HEK293 (cell line): Measurements from ENCODE around the gene ARHGEF11.

Source experiments
- CTCF ChIP-seq: fragments of 450-650 bp; formaldehyde crosslinking; IDR thresholded peaks from 2 replicates; pipeline ENCODE4 v1.5.1; 2016; ENCODE audit warnings: missing biosample characterization, missing genetic modification characterization
- HOXA7 ChIP-seq: sonication (generic); formaldehyde crosslinking; IDR thresholded peaks from 2 replicates; pipeline ENCODE4 v1.8.1; 2022; ENCODE audit warnings: missing genetic modification reagents, borderline replicate concordance
- KLF16 ChIP-seq: fragments of 450-650 bp; formaldehyde crosslinking; IDR thresholded peaks from 2 replicates; pipeline ENCODE4 v1.5.1; 2017; ENCODE audit warnings: missing biosample characterization, missing genetic modification characterization
- KLF9 ChIP-seq: fragments of 450-650 bp; formaldehyde crosslinking; IDR thresholded peaks from 2 replicates; pipeline ENCODE4 v1.5.1; 2016; ENCODE audit warnings: missing biosample characterization, missing genetic modification characterization, low read depth
- PRDM4 ChIP-seq: fragments of 450-650 bp; formaldehyde crosslinking; IDR thresholded peaks from 2 replicates; pipeline ENCODE4 v1.5.1; 2017; ENCODE audit warnings: missing biosample characterization, missing genetic modification characterization
- SP7 ChIP-seq: fragments of 450-650 bp; formaldehyde crosslinking; IDR thresholded peaks from 2 replicates; pipeline ENCODE4 v1.5.1; 2016; ENCODE audit warnings: missing biosample characterization, missing genetic modification characterization
- TCF7L2 ChIP-seq: IDR thresholded peaks from 2 replicates; pipeline ENCODE4 v1.6.1; 2011; ENCODE audit warnings: low read depth, mild to moderate bottlenecking, inconsistent platforms, low read length, moderate library complexity, borderline replicate concordance
- TRIM28 ChIP-seq: IDR thresholded peaks from 2 replicates; pipeline ENCODE4 v1.6.1; 2011; ENCODE audit warnings: low read length, control low read depth, borderline replicate concordance
- ZBTB11 ChIP-seq: fragments of 450-650 bp; formaldehyde crosslinking; conservative IDR thresholded peaks from 2 replicates; pipeline ENCODE4 v1.5.1; 2016; ENCODE audit warnings: low read depth, missing biosample characterization, missing genetic modification characterization
- ZBTB20 ChIP-seq: fragments of 450-650 bp; formaldehyde crosslinking; IDR thresholded peaks from 2 replicates; pipeline ENCODE4 v1.5.1; 2016; ENCODE audit warnings: missing biosample characterization, missing genetic modification characterization
- ZBTB7A ChIP-seq: fragments of 450-650 bp; formaldehyde crosslinking; IDR thresholded peaks from 2 replicates; pipeline ENCODE4 v1.5.1; 2016; ENCODE audit warnings: low read depth, missing biosample characterization, missing genetic modification characterization
- ZFHX2 ChIP-seq: fragments of 450-650 bp; formaldehyde crosslinking; conservative IDR thresholded peaks from 2 replicates; pipeline ENCODE4 v1.5.1; 2016; ENCODE audit warnings: missing biosample characterization, missing genetic modification characterization
- ZNF146 ChIP-seq: fragments of 450-650 bp; formaldehyde crosslinking; IDR thresholded peaks from 2 replicates; pipeline ENCODE4 v1.5.1; 2016; ENCODE audit warnings: missing biosample characterization, missing genetic modification characterization
- ZNF155 ChIP-seq: fragments of 450-650 bp; formaldehyde crosslinking; IDR thresholded peaks from 2 replicates; pipeline ENCODE4 v1.5.1; 2016; ENCODE audit warnings: missing biosample characterization, missing genetic modification characterization
- ZNF223 ChIP-seq: fragments of 450-650 bp; formaldehyde crosslinking; IDR thresholded peaks from 2 replicates; pipeline ENCODE4 v1.5.1; 2016; ENCODE audit warnings: missing biosample characterization, missing genetic modification characterization
- ZNF292 ChIP-seq: fragments of 450-650 bp; formaldehyde crosslinking; IDR thresholded peaks from 2 replicates; pipeline ENCODE4 v1.5.1; 2016; ENCODE audit warnings: low read depth, missing biosample characterization, missing genetic modification characterization, borderline replicate concordance
- ZNF324 ChIP-seq: fragments of 450-650 bp; formaldehyde crosslinking; IDR thresholded peaks from 2 replicates; pipeline ENCODE4 v1.5.1; 2016; ENCODE audit warnings: missing biosample characterization, missing genetic modification characterization
- ZNF404 ChIP-seq: fragments of 450-650 bp; formaldehyde crosslinking; IDR thresholded peaks from 2 replicates; pipeline ENCODE4 v1.5.1; 2017; ENCODE audit warnings: missing biosample characterization, missing genetic modification characterization
- ZNF514 ChIP-seq: fragments of 450-650 bp; formaldehyde crosslinking; IDR thresholded peaks from 2 replicates; pipeline ENCODE4 v1.5.1; 2016; ENCODE audit warnings: missing biosample characterization, missing genetic modification characterization
- ZNF600 ChIP-seq: fragments of 450-650 bp; formaldehyde crosslinking; IDR thresholded peaks from 2 replicates; pipeline ENCODE4 v1.5.1; 2016; ENCODE audit warnings: missing biosample characterization, missing genetic modification characterization
- ZNF658 ChIP-seq: fragments of 450-650 bp; formaldehyde crosslinking; IDR thresholded peaks from 2 replicates; pipeline ENCODE4; 2016; ENCODE audit warnings: missing biosample characterization, missing genetic modification characterization
- ZNF707 ChIP-seq: fragments of 450-650 bp; formaldehyde crosslinking; IDR thresholded peaks from 2 replicates; pipeline ENCODE4 v1.5.1; 2016; ENCODE audit warnings: missing biosample characterization, missing genetic modification characterization
- ZSCAN5A ChIP-seq: fragments of 450-650 bp; formaldehyde crosslinking; IDR thresholded peaks from 2 replicates; pipeline ENCODE4 v1.5.1; 2016; ENCODE audit warnings: missing biosample characterization, missing genetic modification characterization
- TF ChIP-seq, protein P1 (sequence below): fragments of 450-650 bp; formaldehyde crosslinking; IDR thresholded peaks from 2 replicates; pipeline ENCODE4 v1.5.1; 2016; ENCODE audit warnings: missing biosample characterization, missing genetic modification characterization
- TF ChIP-seq, protein P2 (sequence below): fragments of 450-650 bp; formaldehyde crosslinking; IDR thresholded peaks from 2 replicates; pipeline ENCODE4 v1.5.1; 2016; ENCODE audit warnings: missing biosample characterization, missing genetic modification characterization
- TF ChIP-seq, protein P3 (sequence below): fragments of 450-650 bp; formaldehyde crosslinking; IDR thresholded peaks from 2 replicates; pipeline ENCODE4 v1.5.1; 2016; ENCODE audit warnings: missing biosample characterization, missing genetic modification characterization

ARHGEF11 gene

GRCh38 chr1:156910309-156910782 lies 135.2 kb downstream of the ARHGEF11 start (continued):
- 0 out of 2 replicates have a peak, but pooled peaks have one; percentile 5 for TF ChIP-seq ZNF146 (tag by site-specific recombination)
- peak; percentile 81 for TF ChIP-seq CTCF (tag by site-specific recombination)
- no peak for TF ChIP-seq ZNF658 (tag by site-specific recombination)
- peak; percentile 57; the same call in 1 of the 2 replicates for TF ChIP-seq ZBTB7A (tag by site-specific recombination)
- TF ChIP-seq ZBTB11 (tag by site-specific recombination), result no peak; the same call in 1 of the 2 replicates
- TF ChIP-seq ZNF155, result no peak
- no peak for TF ChIP-seq ZNF404
- TF ChIP-seq KLF16 (tag by site-specific recombination), result 0 out of 2 replicates have a peak, but pooled peaks have one; percentile 52
- TF ChIP-seq ZNF514, result no peak
- TF ChIP-seq ZNF600 (tag by site-specific recombination), result peak; percentile 53; the same call in 1 of the 2 replicates
- TF ChIP-seq ZBTB20, result peak; percentile 28; the same call in 1 of the 2 replicates
- TF ChIP-seq ZSCAN5A, result no peak
- no peak for TF ChIP-seq PRDM4 (tag by site-specific recombination)
- TF ChIP-seq ZFHX2 (tag by site-specific recombination), result peak; percentile 87
- no peak for TF ChIP-seq TRIM28
- TF ChIP-seq, protein P1, sequence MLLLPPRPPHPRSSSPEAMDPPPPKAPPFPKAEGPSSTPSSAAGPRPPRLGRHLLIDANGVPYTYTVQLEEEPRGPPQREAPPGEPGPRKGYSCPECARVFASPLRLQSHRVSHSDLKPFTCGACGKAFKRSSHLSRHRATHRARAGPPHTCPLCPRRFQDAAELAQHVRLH, result no peak
- TF ChIP-seq ZNF707 (tag by site-specific recombination), result no peak
- TF ChIP-seq, protein P2, sequence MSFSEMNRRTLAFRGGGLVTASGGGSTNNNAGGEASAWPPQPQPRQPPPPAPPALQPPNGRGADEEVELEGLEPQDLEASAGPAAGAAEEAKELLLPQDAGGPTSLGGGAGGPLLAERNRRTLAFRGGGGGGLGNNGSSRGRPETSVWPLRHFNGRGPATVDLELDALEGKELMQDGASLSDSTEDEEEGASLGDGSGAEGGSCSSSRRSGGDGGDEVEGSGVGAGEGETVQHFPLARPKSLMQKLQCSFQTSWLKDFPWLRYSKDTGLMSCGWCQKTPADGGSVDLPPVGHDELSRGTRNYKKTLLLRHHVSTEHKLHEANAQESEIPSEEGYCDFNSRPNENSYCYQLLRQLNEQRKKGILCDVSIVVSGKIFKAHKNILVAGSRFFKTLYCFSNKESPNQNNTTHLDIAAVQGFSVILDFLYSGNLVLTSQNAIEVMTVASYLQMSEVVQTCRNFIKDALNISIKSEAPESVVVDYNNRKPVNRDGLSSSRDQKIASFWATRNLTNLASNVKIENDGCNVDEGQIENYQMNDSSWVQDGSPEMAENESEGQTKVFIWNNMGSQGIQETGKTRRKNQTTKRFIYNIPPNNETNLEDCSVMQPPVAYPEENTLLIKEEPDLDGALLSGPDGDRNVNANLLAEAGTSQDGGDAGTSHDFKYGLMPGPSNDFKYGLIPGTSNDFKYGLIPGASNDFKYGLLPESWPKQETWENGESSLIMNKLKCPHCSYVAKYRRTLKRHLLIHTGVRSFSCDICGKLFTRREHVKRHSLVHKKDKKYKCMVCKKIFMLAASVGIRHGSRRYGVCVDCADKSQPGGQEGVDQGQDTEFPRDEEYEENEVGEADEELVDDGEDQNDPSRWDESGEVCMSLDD (tag by site-specific recombination), result peak; percentile 85
- no peak for TF ChIP-seq ZNF292
- TF ChIP-seq KLF9, result peak; percentile 42; the same call in 1 of the 2 replicates
- TF ChIP-seq TCF7L2, result no peak
- TF ChIP-seq HOXA7 (CRISPR knock-in tag), result no peak
- TF ChIP-seq ZNF223 (tag by site-specific recombination), result no peak
- 0 out of 2 replicates have a peak, but pooled peaks have one; percentile 44 for TF ChIP-seq SP7
- TF ChIP-seq, protein P3, sequence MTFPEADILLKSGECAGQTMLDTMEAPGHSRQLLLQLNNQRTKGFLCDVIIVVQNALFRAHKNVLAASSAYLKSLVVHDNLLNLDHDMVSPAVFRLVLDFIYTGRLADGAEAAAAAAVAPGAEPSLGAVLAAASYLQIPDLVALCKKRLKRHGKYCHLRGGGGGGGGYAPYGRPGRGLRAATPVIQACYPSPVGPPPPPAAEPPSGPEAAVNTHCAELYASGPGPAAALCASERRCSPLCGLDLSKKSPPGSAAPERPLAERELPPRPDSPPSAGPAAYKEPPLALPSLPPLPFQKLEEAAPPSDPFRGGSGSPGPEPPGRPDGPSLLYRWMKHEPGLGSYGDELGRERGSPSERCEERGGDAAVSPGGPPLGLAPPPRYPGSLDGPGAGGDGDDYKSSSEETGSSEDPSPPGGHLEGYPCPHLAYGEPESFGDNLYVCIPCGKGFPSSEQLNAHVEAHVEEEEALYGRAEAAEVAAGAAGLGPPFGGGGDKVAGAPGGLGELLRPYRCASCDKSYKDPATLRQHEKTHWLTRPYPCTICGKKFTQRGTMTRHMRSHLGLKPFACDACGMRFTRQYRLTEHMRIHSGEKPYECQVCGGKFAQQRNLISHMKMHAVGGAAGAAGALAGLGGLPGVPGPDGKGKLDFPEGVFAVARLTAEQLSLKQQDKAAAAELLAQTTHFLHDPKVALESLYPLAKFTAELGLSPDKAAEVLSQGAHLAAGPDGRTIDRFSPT (tag by site-specific recombination), result peak; percentile 85
- TF ChIP-seq ZNF324 (tag by site-specific recombination), result 0 out of 2 replicates have a peak, but pooled peaks have one; percentile 29
